HepG2 (cell line): ENCODE data around the gene IRF2. TPM values are rescaled to one million over a fixed set of nuclear protein-coding genes. Genes with fewer than 3 reads are reported as not detected.

Experiments
- AGO2 ChIP-seq: fragments of 200-400 bp; formaldehyde crosslinking; optimal IDR thresholded peaks from 2 replicates; pipeline ENCODE3; 2017; ENCODE audit warnings: mild to moderate bottlenecking, low read depth, low read length, moderate library complexity
- DRAP1 ChIP-seq: IDR thresholded peaks from 2 replicates; pipeline ENCODE4 v1.6.1; 2016; ENCODE audit warnings: missing genetic modification reagents, missing compliant biosample characterization
- EP300 ChIP-seq, 3 experiments: sonication (generic) in 1 of 3; formaldehyde crosslinking in 1 of 3; IDR thresholded peaks; 2 replicates each; pipeline versions ENCODE4 v1.5.1 to v1.6.1; 2011 to 2020; ENCODE audit warnings: low read depth in 2 of 3, low read length in 2 of 3, borderline replicate concordance in 1 of 3, improper control_type of control experiment in 1 of 3, mild to moderate bottlenecking in 1 of 3, missing genetic modification reagents in 1 of 3, moderate library complexity in 1 of 3
- HBP1 ChIP-seq: IDR thresholded peaks from 2 replicates; pipeline ENCODE4 v1.6.1; 2016; ENCODE audit warnings: low read depth, control low read depth
- KDM3A ChIP-seq: IDR thresholded peaks from 2 replicates; pipeline ENCODE4 v1.6.1; 2018; ENCODE audit warnings: low read depth, missing compliant biosample characterization
- MBD4 ChIP-seq: IDR thresholded peaks from 2 replicates; pipeline ENCODE4 v1.6.1; 2012; ENCODE audit warnings: low read length, inconsistent platforms, borderline replicate concordance
- NR2F2 ChIP-seq: IDR thresholded peaks from 2 replicates; pipeline ENCODE4 v1.6.1; 2012; ENCODE audit warnings: low read depth, inconsistent platforms, borderline replicate concordance
- STAT5B ChIP-seq: sonication (generic); formaldehyde crosslinking; IDR thresholded peaks from 2 replicates; pipeline ENCODE4 v1.4.0; 2020; ENCODE audit warnings: missing genetic modification reagents
- TIGD3 ChIP-seq: sonication (generic); formaldehyde crosslinking; IDR thresholded peaks from 2 replicates; pipeline ENCODE4 v1.5.1; 2020; ENCODE audit warnings: mild to moderate bottlenecking, missing genetic modification reagents, borderline replicate concordance
- ZFP36L1 ChIP-seq: sonication (generic); formaldehyde crosslinking; IDR thresholded peaks from 2 replicates; pipeline ENCODE4 v1.8.0; 2022; ENCODE audit warnings: mild to moderate bottlenecking, missing genetic modification reagents, moderate library complexity
- ZKSCAN8 ChIP-seq: IDR thresholded peaks from 2 replicates; pipeline ENCODE4 v1.6.1; 2016; ENCODE audit warnings: borderline replicate concordance, missing genetic modification reagents, missing compliant biosample characterization
- ZNF513 ChIP-seq: sonication (generic); formaldehyde crosslinking; conservative IDR thresholded peaks from 2 replicates; pipeline ENCODE4 v1.5.0; 2020; ENCODE audit warnings: missing genetic modification reagents
- ZNF644 ChIP-seq: IDR thresholded peaks from 2 replicates; pipeline ENCODE4 v1.6.1; 2016; ENCODE audit warnings: low read depth
- polyA plus RNA-seq, 8 experiments: library from polyadenylated mRNA; depleted of rRNA in 3 of 8; stranded (reverse) in 7 of 8; unstranded in 1 of 8; fragments of >200 nt; fragmentation: Illumina TruSeq in 4 of 8; extraction: Trizol in 4 of 8; gene quantifications; 2 replicates each; pipeline versions ENCODE4 v1.2.1 to v1.2.3, GENCODE V29; 2011 to 2016; ENCODE audit warnings: low read depth in 4 of 8, missing spikeins in 1 of 8, mixed read lengths in 1 of 8; ENCODE audit not compliant: insufficient read depth in 1 of 8
- total RNA-seq, 5 experiments: library from RNA; depleted of rRNA; stranded (reverse); fragments of >200 nt; fragmentation: Illumina TruSeq; extraction: Trizol; gene quantifications; 2 replicates each; pipeline ENCODE4 v1.2.3, GENCODE V29; 2016; ENCODE audit warnings: low read depth in 1 of 5
- TF ChIP-seq, protein P1 (sequence below), 2 experiments: IDR thresholded peaks; 2 replicates each; pipeline ENCODE4 v1.6.1; 2011 to 2012; ENCODE audit warnings: low read length in 2 of 2, borderline replicate concordance in 1 of 2, low read depth in 1 of 2, mild to moderate bottlenecking in 1 of 2, moderate library complexity in 1 of 2

The IRF2 gene
- total and polyA plus RNA-seq, 2 of the 13 experiments (the other 11 are each of a cell fraction or from before 2014, with no cell fraction given): 15.5 to 28.8 TPM

- TF ChIP-seq, protein P1, sequence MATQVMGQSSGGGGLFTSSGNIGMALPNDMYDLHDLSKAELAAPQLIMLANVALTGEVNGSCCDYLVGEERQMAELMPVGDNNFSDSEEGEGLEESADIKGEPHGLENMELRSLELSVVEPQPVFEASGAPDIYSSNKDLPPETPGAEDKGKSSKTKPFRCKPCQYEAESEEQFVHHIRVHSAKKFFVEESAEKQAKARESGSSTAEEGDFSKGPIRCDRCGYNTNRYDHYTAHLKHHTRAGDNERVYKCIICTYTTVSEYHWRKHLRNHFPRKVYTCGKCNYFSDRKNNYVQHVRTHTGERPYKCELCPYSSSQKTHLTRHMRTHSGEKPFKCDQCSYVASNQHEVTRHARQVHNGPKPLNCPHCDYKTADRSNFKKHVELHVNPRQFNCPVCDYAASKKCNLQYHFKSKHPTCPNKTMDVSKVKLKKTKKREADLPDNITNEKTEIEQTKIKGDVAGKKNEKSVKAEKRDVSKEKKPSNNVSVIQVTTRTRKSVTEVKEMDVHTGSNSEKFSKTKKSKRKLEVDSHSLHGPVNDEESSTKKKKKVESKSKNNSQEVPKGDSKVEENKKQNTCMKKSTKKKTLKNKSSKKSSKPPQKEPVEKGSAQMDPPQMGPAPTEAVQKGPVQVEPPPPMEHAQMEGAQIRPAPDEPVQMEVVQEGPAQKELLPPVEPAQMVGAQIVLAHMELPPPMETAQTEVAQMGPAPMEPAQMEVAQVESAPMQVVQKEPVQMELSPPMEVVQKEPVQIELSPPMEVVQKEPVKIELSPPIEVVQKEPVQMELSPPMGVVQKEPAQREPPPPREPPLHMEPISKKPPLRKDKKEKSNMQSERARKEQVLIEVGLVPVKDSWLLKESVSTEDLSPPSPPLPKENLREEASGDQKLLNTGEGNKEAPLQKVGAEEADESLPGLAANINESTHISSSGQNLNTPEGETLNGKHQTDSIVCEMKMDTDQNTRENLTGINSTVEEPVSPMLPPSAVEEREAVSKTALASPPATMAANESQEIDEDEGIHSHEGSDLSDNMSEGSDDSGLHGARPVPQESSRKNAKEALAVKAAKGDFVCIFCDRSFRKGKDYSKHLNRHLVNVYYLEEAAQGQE (IDR thresholded peaks at IDR 0.05; ENCODE audit: borderline replicate concordance in 1 of 2, low read depth in 1 of 2, low read length in 2 of 2): 0 out of 4 replicates have a peak, but pooled peaks of 1 of the 2 experiments have one; percentile 15
- peak; percentile 70; the same call in 1 of the 2 replicates for TF ChIP-seq ZKSCAN8
- no peak for TF ChIP-seq STAT5B (CRISPR knock-in tag)
- no peak for TF ChIP-seq ZNF513 (CRISPR knock-in tag)
- TF ChIP-seq ZFP36L1 (CRISPR knock-in tag): 0 out of 2 replicates have a peak, but pooled peaks have one; percentile 20
- TF ChIP-seq DRAP1 (CRISPR knock-in tag): peak; percentile 88
- TF ChIP-seq AGO2: peak; percentile 22
- TF ChIP-seq MBD4: 0 out of 2 replicates have a peak, but pooled peaks have one; percentile 81
- TF ChIP-seq NR2F2: peak; percentile 57; the same call in 1 of the 2 replicates
- TF ChIP-seq ZNF644 (CRISPR knock-in tag): peak; percentile 77; the same call in 1 of the 2 replicates
- TF ChIP-seq KDM3A (CRISPR knock-in tag): 0 out of 2 replicates have a peak, but pooled peaks have one; percentile 37
- no peak; the same call in 1 of the 2 replicates for TF ChIP-seq HBP1
- TF ChIP-seq TIGD3 (CRISPR knock-in tag): no peak
- peak; percentile 77 to 87; a peak in 3 of 4 replicates for TF ChIP-seq EP300 (IDR thresholded peaks at IDR 0.05; ENCODE audit: low read depth in 2 of 2, low read length in 2 of 2)
- TF ChIP-seq EP300 (CRISPR knock-in tag; IDR thresholded peaks at IDR 0.05; ENCODE audit: borderline replicate concordance): peak; percentile 60; the same call in 1 of the 2 replicates
Observed at GRCh38 chr4:184384056-184384809, 90.1 kb downstream of the IRF2 start (continued).
